Uterus (tissue), 4 donors: ENCODE data around the gene MNS1. TPM values are rescaled to one million over a fixed set of nuclear protein-coding genes. Genes with fewer than 3 reads are reported as not detected.

Source experiments
- DNase-seq, 2 donors: peaks; one replicate each; pipeline ENCODE4 v3.0.0-alpha.2; 2019 to 2020
- H3K27ac ChIP-seq, 2 donors: fragments of 200-600 bp; sonication (generic); 1 replicate in 1 of 2; 2 replicates in 1 of 2; pipeline ENCODE4 v1.5.1; 2016 to 2018
- H3K27me3 ChIP-seq, 2 donors: fragments of 200-600 bp; sonication (generic); one replicate each; pipeline ENCODE4 v1.5.1; 2018 to 2019; ENCODE audit warnings: control low read depth in 1 of 2
- H3K36me3 ChIP-seq, 2 donors: fragments of 200-600 bp; sonication (generic); one replicate each; pipeline ENCODE4 v1.5.1; 2019; ENCODE audit warnings: control low read depth in 1 of 2
- H3K4me1 ChIP-seq, 2 donors: fragments of 200-600 bp; sonication (generic); one replicate each; pipeline ENCODE4 v1.5.1; 2018 to 2019; ENCODE audit warnings: control low read depth in 1 of 2
- H3K4me3 ChIP-seq, 2 donors: fragments of 200-600 bp; sonication (generic); 1 replicate in 1 of 2; 2 replicates in 1 of 2; pipeline ENCODE4 v1.5.1; 2018 to 2019; ENCODE audit warnings: mild to moderate bottlenecking in 1 of 2
- H3K9me3 ChIP-seq, 2 donors: fragments of 200-600 bp; sonication (generic); one replicate each; pipeline ENCODE4 v1.5.1; 2019; ENCODE audit warnings: control low read depth in 1 of 2
- POLR2A ChIP-seq, 2 donors: fragments of 450-650 bp; IDR thresholded peaks; one replicate each; pipeline ENCODE4 v1.6.1; 2016; ENCODE audit warnings: antibody characterized with exemption in 2 of 2, mild to moderate bottlenecking in 1 of 2, moderate library complexity in 1 of 2
- intact Hi-C: fragments of 100-400 bp; cut with DNase I; formaldehyde crosslinking; loops from one replicate; pipeline ENCODE4 v1.15.1; 2023; ENCODE audit warnings: low total_unique reads
- total RNA-seq, 4 donors: library from RNA; depleted of rRNA in 3 of 4; stranded (reverse); fragments of >200 nt in 3 of 4; gene quantifications; one replicate each; pipeline versions ENCODE4 v1.1.0 to v1.2.4, GENCODE V29; 2014 to 2023
- TF ChIP-seq, protein P1 (sequence below), 4 experiments: fragments of 200-600 bp in 2 of 4; fragments of 450-650 bp in 2 of 4; sonication (generic) in 2 of 4; IDR thresholded peaks; one replicate each; pipeline ENCODE4 v1.5.1; 2016 to 2019; ENCODE audit warnings: antibody characterized with exemption in 4 of 4, mild to moderate bottlenecking in 2 of 4, moderate library complexity in 1 of 4
- donor health status: DM: yes; HTN: yes; CAD: no.

MNS1 gene
- total RNA-seq, 4 donors from 2014 or later = 2.3 to 6.7 (median 4.6) TPM; not detected in 1

DNA sequence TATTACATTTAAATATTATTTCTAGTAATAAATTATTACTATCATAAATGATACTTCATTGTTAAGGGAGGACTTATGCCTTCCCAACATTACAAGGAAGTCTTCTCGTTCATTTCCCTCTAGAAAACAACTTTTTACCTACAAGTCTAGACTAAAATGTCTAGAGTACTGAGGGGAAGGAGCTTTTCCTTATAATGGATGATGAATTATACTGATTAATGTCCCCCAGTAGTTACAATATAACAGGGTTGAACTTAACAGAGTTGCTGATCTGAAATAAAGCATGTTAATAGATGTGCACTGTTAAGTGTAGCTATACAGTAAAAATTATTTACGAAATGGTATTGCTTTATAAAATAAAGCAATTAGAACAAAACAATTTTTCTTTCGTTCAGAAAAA, 2.7 kb upstream of the MNS1 start:
- TF ChIP-seq, protein P1, sequence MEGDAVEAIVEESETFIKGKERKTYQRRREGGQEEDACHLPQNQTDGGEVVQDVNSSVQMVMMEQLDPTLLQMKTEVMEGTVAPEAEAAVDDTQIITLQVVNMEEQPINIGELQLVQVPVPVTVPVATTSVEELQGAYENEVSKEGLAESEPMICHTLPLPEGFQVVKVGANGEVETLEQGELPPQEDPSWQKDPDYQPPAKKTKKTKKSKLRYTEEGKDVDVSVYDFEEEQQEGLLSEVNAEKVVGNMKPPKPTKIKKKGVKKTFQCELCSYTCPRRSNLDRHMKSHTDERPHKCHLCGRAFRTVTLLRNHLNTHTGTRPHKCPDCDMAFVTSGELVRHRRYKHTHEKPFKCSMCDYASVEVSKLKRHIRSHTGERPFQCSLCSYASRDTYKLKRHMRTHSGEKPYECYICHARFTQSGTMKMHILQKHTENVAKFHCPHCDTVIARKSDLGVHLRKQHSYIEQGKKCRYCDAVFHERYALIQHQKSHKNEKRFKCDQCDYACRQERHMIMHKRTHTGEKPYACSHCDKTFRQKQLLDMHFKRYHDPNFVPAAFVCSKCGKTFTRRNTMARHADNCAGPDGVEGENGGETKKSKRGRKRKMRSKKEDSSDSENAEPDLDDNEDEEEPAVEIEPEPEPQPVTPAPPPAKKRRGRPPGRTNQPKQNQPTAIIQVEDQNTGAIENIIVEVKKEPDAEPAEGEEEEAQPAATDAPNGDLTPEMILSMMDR (IDR thresholded peaks at IDR 0.05) = no peak
- no peak for TF ChIP-seq POLR2A (IDR thresholded peaks at IDR 0.05)
- H3K4me1 ChIP-seq = no peaks in the 10 kb centered on the region
- no peaks in the 10 kb centered on the region for H3K9me3 ChIP-seq
- intact Hi-C loops = no loop called here
- no peak for DNase-seq
- no peaks in the 10 kb centered on the region for H3K27me3 ChIP-seq
- no peaks in the 10 kb centered on the region for H3K36me3 ChIP-seq
- H3K27ac ChIP-seq = no peak overlapping the region
- H3K4me3 ChIP-seq = no peak overlapping the region

DNA sequence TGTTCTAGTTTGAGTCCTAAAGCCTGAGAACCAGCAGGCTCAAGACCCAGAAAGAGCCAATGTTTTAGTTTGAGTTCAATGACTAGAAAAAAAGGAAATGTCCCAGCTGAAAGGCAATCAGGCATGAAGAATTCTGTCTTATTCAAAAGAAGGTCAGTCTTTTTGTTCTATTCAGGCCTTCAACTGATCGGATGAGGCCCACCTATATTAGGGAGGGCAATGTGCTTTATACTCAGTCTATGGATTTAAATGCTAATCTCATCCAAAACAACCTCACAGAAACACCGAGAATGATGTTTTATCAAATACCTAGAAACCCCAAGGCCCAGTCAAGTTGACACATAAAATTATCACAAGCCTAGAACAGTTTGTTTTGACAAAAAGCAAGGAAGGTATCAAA, 4.0 kb downstream of the MNS1 start:
- H3K27me3 ChIP-seq = no peaks in the 10 kb centered on the region
- no peaks in the 10 kb centered on the region for H3K4me1 ChIP-seq
- TF ChIP-seq, protein P1 (IDR thresholded peaks at IDR 0.05) = no peak
- no peak for TF ChIP-seq POLR2A (IDR thresholded peaks at IDR 0.05)
- H3K4me3 ChIP-seq = no peak overlapping the region
- no peak for DNase-seq
- intact Hi-C loops = no loop called here
- no peaks in the 10 kb centered on the region for H3K36me3 ChIP-seq
- H3K27ac ChIP-seq = no peak overlapping the region
- no peaks in the 10 kb centered on the region for H3K9me3 ChIP-seq

DNA sequence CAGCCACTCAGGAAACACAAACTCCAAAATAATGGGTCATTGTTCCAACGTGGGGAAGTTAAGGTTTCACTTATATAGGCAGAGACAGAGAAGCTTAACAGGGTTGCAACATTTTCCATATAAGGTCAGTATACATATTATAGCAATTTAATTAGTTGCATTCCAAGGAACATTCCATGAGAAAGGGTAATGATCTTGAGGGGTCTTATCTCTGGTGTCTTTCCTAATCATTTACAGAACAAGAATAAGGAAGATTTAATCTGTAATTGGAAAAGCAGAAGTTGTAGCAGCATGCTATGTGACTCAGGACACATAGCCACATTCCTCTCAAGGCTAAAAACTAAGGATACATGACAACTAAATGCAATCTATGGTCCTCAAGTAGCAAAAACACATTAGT, 4.9 kb downstream of the MNS1 start:
- TF ChIP-seq, protein P1 (IDR thresholded peaks at IDR 0.05) = no peak
- TF ChIP-seq POLR2A (IDR thresholded peaks at IDR 0.05) = no peak
- Histone ChIP-seq H3K27me3 (no peaks in the 10 kb centered on the region), H3K4me3 (no peak overlapping the region), H3K36me3 (no peaks in the 10 kb centered on the region), H3K4me1 (no peaks in the 10 kb centered on the region), H3K27ac (no peak overlapping the region), H3K9me3 (no peaks in the 10 kb centered on the region)
- intact Hi-C loops = no loop called here
- DNase-seq = no peak

DNA sequence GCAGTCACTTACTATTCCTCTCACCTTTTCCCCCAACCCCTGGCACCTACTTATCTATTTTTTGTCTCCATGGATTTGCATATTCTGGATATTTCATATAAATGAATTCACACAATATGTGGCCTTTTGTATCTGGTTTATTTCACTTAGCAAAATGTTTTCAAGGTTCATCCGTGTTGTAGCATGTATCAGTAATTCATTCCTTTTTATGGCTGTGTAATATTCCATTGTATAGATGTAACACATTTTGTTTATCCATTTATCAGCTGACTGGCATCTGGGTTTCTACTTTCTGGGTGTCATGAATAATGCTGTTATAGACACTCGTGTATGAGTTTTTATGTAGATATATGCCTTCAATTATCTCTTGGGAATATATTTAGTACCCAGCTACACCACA, 5.8 kb downstream of the MNS1 start:
- TF ChIP-seq POLR2A (IDR thresholded peaks at IDR 0.05) = no peak
- TF ChIP-seq, protein P1 (IDR thresholded peaks at IDR 0.05) = no peak
- no peaks in the 10 kb centered on the region for H3K9me3 ChIP-seq
- intact Hi-C loops = no loop called here
- H3K36me3 ChIP-seq = no peaks in the 10 kb centered on the region
- no peak overlapping the region for H3K4me3 ChIP-seq
- no peaks in the 10 kb centered on the region for H3K27me3 ChIP-seq
- no peaks in the 10 kb centered on the region for H3K4me1 ChIP-seq
- DNase-seq = no peak
- no peak overlapping the region for H3K27ac ChIP-seq

DNA sequence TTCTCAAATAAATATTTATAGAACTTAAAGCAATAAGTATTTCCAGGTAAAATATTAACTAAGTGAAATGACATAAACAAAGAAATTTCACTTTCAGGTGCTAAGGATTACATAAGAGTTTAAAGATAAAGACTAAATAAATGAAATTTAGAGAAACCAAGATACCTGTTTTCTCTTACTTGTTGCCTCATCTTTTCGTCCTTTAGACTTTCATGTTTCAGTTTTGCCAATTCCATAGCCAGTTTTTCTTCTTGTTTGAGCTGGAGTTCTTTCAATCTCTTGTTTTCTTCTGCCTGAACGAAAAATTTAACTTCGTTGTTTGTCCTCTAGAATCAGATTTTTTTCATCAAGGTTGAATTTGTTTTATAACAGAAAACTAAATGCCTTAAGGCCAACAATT, 8.7 kb downstream of the MNS1 start:
- intact Hi-C loops = no loop called here

More for the DNA sequence above, 8.7 kb downstream of the MNS1 start:
- no peaks in the 10 kb centered on the region for H3K9me3 ChIP-seq
- DNase-seq = no peak
- TF ChIP-seq POLR2A (IDR thresholded peaks at IDR 0.05) = no peak
- TF ChIP-seq, protein P1 (IDR thresholded peaks at IDR 0.05) = no peak
- no peaks in the 10 kb centered on the region for H3K4me1 ChIP-seq
- no peak overlapping the region for H3K4me3 ChIP-seq
- no peak overlapping the region for H3K27ac ChIP-seq
- no peaks in the 10 kb centered on the region for H3K27me3 ChIP-seq
- H3K36me3 ChIP-seq = no peaks in the 10 kb centered on the region
